ENCODE data around the gene INSIG2.

DNA sequence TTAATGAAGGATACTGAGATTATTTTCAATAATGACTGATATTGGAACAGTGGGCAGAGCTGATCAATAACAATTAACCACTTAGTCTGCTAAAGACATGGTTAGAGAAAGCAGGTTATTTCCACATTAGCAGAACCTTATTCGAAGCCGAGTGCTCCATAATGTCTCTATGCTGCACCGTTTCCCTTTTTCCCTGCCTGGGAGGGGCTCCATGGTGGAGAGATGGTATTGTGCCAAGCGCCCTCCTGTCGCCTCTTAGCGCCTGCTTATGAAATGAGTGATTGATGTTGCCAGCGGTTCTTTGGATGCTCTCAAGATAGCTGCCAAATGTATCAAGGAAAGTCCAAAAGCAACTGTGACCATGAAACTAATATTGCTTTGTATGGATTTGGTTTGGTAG, 34.6 kb upstream of the INSIG2 start:
- TF ChIP-seq MAX (IDR thresholded peaks at IDR 0.05) (no peak), RAD21 (IDR thresholded peaks at IDR 0.05; ENCODE audit: low read depth) (no peak), FOXM1 (IDR thresholded peaks at IDR 0.05; ENCODE audit: borderline replicate concordance, low read depth) (no peak), ZBTB7A (IDR thresholded peaks at IDR 0.05; ENCODE audit: low read depth) (no peak), CREB1 (IDR thresholded peaks at IDR 0.05; ENCODE audit: low read depth) (no peak), YY1 (IDR thresholded peaks at IDR 0.05; ENCODE audit: low read depth) (no peak), CEBPB (IDR thresholded peaks at IDR 0.05) (no peak), NFIC (IDR thresholded peaks at IDR 0.05) (no peak), EP300 (IDR thresholded peaks at IDR 0.05; ENCODE audit: borderline replicate concordance) (no peak), TAF1 (IDR thresholded peaks at IDR 0.05; ENCODE audit: low read depth) (no peak), TEAD4 (IDR thresholded peaks at IDR 0.05) (no peak), EGR1 (IDR thresholded peaks at IDR 0.05) (no peak), TCF12 (IDR thresholded peaks at IDR 0.05; ENCODE audit: low read depth) (no peak)
- TF ChIP-seq, protein P1, sequence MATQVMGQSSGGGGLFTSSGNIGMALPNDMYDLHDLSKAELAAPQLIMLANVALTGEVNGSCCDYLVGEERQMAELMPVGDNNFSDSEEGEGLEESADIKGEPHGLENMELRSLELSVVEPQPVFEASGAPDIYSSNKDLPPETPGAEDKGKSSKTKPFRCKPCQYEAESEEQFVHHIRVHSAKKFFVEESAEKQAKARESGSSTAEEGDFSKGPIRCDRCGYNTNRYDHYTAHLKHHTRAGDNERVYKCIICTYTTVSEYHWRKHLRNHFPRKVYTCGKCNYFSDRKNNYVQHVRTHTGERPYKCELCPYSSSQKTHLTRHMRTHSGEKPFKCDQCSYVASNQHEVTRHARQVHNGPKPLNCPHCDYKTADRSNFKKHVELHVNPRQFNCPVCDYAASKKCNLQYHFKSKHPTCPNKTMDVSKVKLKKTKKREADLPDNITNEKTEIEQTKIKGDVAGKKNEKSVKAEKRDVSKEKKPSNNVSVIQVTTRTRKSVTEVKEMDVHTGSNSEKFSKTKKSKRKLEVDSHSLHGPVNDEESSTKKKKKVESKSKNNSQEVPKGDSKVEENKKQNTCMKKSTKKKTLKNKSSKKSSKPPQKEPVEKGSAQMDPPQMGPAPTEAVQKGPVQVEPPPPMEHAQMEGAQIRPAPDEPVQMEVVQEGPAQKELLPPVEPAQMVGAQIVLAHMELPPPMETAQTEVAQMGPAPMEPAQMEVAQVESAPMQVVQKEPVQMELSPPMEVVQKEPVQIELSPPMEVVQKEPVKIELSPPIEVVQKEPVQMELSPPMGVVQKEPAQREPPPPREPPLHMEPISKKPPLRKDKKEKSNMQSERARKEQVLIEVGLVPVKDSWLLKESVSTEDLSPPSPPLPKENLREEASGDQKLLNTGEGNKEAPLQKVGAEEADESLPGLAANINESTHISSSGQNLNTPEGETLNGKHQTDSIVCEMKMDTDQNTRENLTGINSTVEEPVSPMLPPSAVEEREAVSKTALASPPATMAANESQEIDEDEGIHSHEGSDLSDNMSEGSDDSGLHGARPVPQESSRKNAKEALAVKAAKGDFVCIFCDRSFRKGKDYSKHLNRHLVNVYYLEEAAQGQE (IDR thresholded peaks at IDR 0.05; ENCODE audit: low read depth), result no peak

All from Ishikawa (cell line).